Thyroid gland (tissue), 4 donors: Measurements from ENCODE around the gene CCHCR1. TPM values are rescaled to one million over a fixed set of nuclear protein-coding genes. Genes with fewer than 3 reads are reported as not detected.

Experiments used
- DNase-seq, 2 donors: peaks; one replicate each; pipeline ENCODE4 v3.0.0-alpha.2; 2019
- H3K27ac ChIP-seq, 3 donors: fragments of 200-600 bp; sonication (generic); 1 replicate in 2 of 3; 2 replicates in 1 of 3; pipeline ENCODE4 v1.5.1; 2016 to 2019; ENCODE audit warnings: mild to moderate bottlenecking in 1 of 3, moderate library complexity in 1 of 3
- H3K27me3 ChIP-seq: fragments of 200-600 bp; sonication (generic); one replicate; pipeline ENCODE4 v1.5.1; 2019
- H3K36me3 ChIP-seq, 2 donors: fragments of 200-600 bp; sonication (generic); one replicate each; pipeline ENCODE4 v1.5.1; 2016 to 2019
- H3K4me1 ChIP-seq, 2 donors: fragments of 200-600 bp; sonication (generic); one replicate each; pipeline ENCODE4 v1.5.1; 2017 to 2019
- H3K4me3 ChIP-seq, 3 donors: fragments of 200-600 bp; sonication (generic); replicated peaks in 1 of 3; 1 replicate in 2 of 3; 2 replicates in 1 of 3; pipeline ENCODE4 v1.5.1; 2016; ENCODE audit warnings: mild to moderate bottlenecking in 1 of 3
- H3K9me3 ChIP-seq: fragments of 200-600 bp; sonication (generic); one replicate; pipeline ENCODE4 v1.5.1; 2017
- CTCF ChIP-seq, 6 experiments: fragments of 200-600 bp in 3 of 6; fragments of 450-650 bp in 3 of 6; sonication (generic) in 3 of 6; IDR thresholded peaks; one replicate each; pipeline ENCODE4 v1.5.1; 2016 to 2019; ENCODE audit warnings: antibody characterized with exemption in 6 of 6, mild to moderate bottlenecking in 2 of 6, inconsistent platforms in 1 of 6, moderate library complexity in 1 of 6
- POLR2A ChIP-seq, 2 donors: fragments of 450-650 bp; IDR thresholded peaks; one replicate each; pipeline ENCODE4 v1.6.1; 2017; ENCODE audit warnings: antibody characterized with exemption in 2 of 2, mild to moderate bottlenecking in 2 of 2, moderate library complexity in 1 of 2
- WGBS, 2 donors: methylation state at CpG; one replicate each; pipeline ENCODE4 v1.1.5; 2017; 5-methylcytosine and 5-hydroxymethylcytosine counted together
- intact Hi-C: fragments of 100-400 bp; cut with DNase I; formaldehyde crosslinking; loops from one replicate; pipeline ENCODE4 v1.15.1; 2023
- total RNA-seq, 4 donors: library from RNA; depleted of rRNA; stranded (reverse); fragments of >200 nt; gene quantifications; one replicate each; pipeline ENCODE4 v1.2.3, GENCODE V29; 2016

The CCHCR1 gene
- total RNA-seq, 4 donors from 2014 or later: 15.8 to 20.0 (median 17.0) TPM

DNA sequence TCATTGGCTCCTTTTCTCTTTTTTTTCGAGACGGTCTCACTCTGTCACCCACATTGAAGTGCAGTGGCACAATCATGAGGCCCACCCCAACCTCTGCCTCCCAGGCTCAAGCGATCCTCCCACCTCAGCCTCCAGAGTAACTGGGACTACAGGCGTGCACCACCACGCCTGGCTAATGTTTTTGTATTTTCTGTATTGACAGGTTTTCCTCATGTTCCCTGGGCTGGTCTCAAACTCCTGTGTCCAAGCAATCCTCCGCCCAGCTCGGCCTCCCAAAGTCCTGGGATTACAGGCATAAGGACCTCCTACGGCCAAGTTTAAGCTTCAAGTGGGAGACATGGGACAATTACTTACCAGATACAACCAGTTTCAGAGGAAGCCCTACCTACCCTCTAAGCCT, 22.3 kb upstream of the CCHCR1 start:
- intact Hi-C loops: no loop called here
- Histone ChIP-seq H3K27me3 (no peaks in the 10 kb centered on the region), H3K4me3 (peak overlapping the region in 1 of 3 donors; percentile 51), H3K36me3 (no peaks in the 10 kb centered on the region), H3K4me1 (no peaks in the 10 kb centered on the region), H3K9me3 (no peaks in the 10 kb centered on the region), H3K27ac (no peak overlapping the region)
- TF ChIP-seq POLR2A (IDR thresholded peaks at IDR 0.05) (no peak), CTCF (IDR thresholded peaks at IDR 0.05) (no peak)
- WGBS, 2 donors: 92 to 99% methylated on average over 8 of the region's 8 CpGs
- no peak for DNase-seq

DNA sequence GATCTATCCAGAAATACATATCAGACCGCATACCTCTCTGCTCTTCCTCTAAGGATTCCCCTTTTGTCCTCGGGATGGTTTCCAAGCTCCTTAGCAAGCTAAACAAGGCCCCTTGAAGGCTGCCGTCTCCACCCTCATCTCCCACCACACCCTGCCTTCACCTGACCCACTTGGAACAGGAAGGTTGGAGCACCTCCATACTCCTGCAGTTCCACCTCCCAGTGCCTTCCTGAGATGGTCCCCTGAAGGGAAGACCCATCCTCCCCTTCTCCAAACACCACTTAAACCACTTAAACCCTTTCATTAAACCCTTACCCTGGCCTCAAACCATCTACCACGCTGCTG, 21.4 kb upstream of the CCHCR1 start:
- no peak overlapping the region for H3K27ac ChIP-seq
- no peaks in the 10 kb centered on the region for H3K36me3 ChIP-seq
- no peaks in the 10 kb centered on the region for H3K4me1 ChIP-seq
- no peak for DNase-seq
- no peaks in the 10 kb centered on the region for H3K27me3 ChIP-seq
- intact Hi-C loops: no loop called here
- H3K9me3 ChIP-seq: no peaks in the 10 kb centered on the region
- H3K4me3 ChIP-seq: no peak overlapping the region
- WGBS, 2 donors: 67 to 68% methylated on average over 4 of the region's 4 CpGs
- no peak for TF ChIP-seq POLR2A (IDR thresholded peaks at IDR 0.05)
- TF ChIP-seq CTCF (IDR thresholded peaks at IDR 0.05): no peak

- H3K4me1 ChIP-seq: no peaks in the 10 kb centered on the region
- H3K9me3 ChIP-seq: no peaks in the 10 kb centered on the region
- DNase-seq: no peak
- H3K36me3 ChIP-seq: no peaks in the 10 kb centered on the region
- H3K27me3 ChIP-seq: no peaks in the 10 kb centered on the region
- H3K27ac ChIP-seq: no peak overlapping the region
- no peak for TF ChIP-seq CTCF (IDR thresholded peaks at IDR 0.05)
- TF ChIP-seq POLR2A (IDR thresholded peaks at IDR 0.05): no peak
- intact Hi-C loops: no loop called here
- WGBS, 2 donors: 55 to 76% methylated on average over 8 of the region's 8 CpGs
- H3K4me3 ChIP-seq: no peak overlapping the region
These were observed 20.8 kb upstream of the CCHCR1 start for GRCh38 chr6:31178143-31179041.

DNA sequence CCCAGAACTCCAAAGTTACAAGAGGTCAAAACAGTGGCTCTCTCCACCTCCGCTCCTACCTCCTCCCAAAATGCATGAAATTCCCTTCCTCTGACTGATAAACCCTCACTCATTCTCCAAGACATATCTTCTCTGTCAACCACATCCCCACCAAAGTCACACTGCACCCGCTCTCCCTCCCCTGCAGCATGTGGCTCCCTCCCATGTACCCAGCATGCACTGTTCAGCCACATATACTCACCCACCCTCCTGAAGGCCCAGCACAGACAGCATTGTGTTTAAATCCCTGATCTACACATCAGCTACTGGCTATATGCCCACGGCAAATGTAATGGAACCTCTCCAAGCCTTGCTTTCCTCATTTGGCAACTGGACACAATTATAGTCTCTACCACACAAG, 18.4 kb upstream of the CCHCR1 start:
- Histone ChIP-seq H3K27ac (no peak overlapping the region), H3K4me1 (no peaks in the 10 kb centered on the region), H3K36me3 (no peaks in the 10 kb centered on the region), H3K27me3 (no peaks in the 10 kb centered on the region), H3K4me3 (no peak overlapping the region), H3K9me3 (no peaks in the 10 kb centered on the region)
- TF ChIP-seq CTCF (IDR thresholded peaks at IDR 0.05) (no peak), POLR2A (IDR thresholded peaks at IDR 0.05) (no peak)
- no peak for DNase-seq
- intact Hi-C loops: no loop called here
- 76 to 88% methylated on average over 3 of the region's 3 CpGs for WGBS, 2 donors

GRCh38 chr6:31174378-31174777, 16.8 kb upstream of the CCHCR1 start:
- Histone ChIP-seq H3K27me3 (no peaks in the 10 kb centered on the region), H3K4me3 (no peak overlapping the region), H3K9me3 (no peaks in the 10 kb centered on the region), H3K36me3 (no peaks in the 10 kb centered on the region), H3K4me1 (no peaks in the 10 kb centered on the region), H3K27ac (no peak overlapping the region)
- TF ChIP-seq CTCF (IDR thresholded peaks at IDR 0.05): no peak
- TF ChIP-seq POLR2A (IDR thresholded peaks at IDR 0.05): no peak
- DNase-seq: no peak
- intact Hi-C loops: no loop called here
- WGBS, 2 donors: 78 to 99% methylated on average over 5 of the region's 5 CpGs
